Fibroblast of lung (primary cell): ENCODE data around the gene NXPE3. TPM values are rescaled to one million over a fixed set of nuclear protein-coding genes. Genes with fewer than 3 reads are reported as not detected.
"Not testable (repeated sequence)": the region's sequence is repeated elsewhere in the genome, so short reads cannot be mapped to it uniquely, and the experiment has no call there.

Experiments
- DNase-seq, 2 donors: peaks; one replicate each; pipeline versions ENCODE4 v3.0.0 to v3.0.0-alpha.2; 2010; ENCODE audit warnings: low read depth in 2 of 2
- H2AFZ ChIP-seq: 2 replicates; pipeline ENCODE4 v1.5.1; 2012; ENCODE audit warnings: low read length, control low read depth, inconsistent platforms
- H3K27ac ChIP-seq: 2 replicates; pipeline ENCODE4 v1.5.1; 2011; ENCODE audit warnings: low read length, control low read depth; ENCODE audit not compliant: insufficient read depth
- H3K27me3 ChIP-seq: 2 replicates; pipeline ENCODE4 v1.5.1; 2011; ENCODE audit warnings: mild to moderate bottlenecking, low read length; ENCODE audit not compliant: control insufficient read depth, insufficient read depth
- H3K36me3 ChIP-seq: 2 replicates; pipeline ENCODE4 v1.5.1; 2011; ENCODE audit warnings: low read length; ENCODE audit not compliant: control insufficient read depth, insufficient read depth
- H3K4me1 ChIP-seq: 2 replicates; pipeline ENCODE4 v1.5.1; 2011; ENCODE audit warnings: low read length; ENCODE audit not compliant: control insufficient read depth, insufficient read depth; ENCODE audit errors: extremely low read depth
- H3K4me2 ChIP-seq: 2 replicates; pipeline ENCODE4 v1.5.1; 2011; ENCODE audit warnings: low read length, control low read depth; ENCODE audit not compliant: insufficient read depth; ENCODE audit errors: extremely low read depth
- H3K4me3 ChIP-seq, 4 experiments: fragments of 200-600 bp in 1 of 4; sonication (generic) in 1 of 4; replicated peaks in 1 of 4; 2 replicates each; pipeline ENCODE4 v1.5.1; 2011 to 2016; ENCODE audit warnings: low read length in 4 of 4, low read depth in 3 of 4, mild to moderate bottlenecking in 3 of 4, control low read depth in 2 of 4, inconsistent platforms in 1 of 4, mixed read lengths in 1 of 4; ENCODE audit not compliant: insufficient read depth in 1 of 4; ENCODE audit errors: control extremely low read depth in 1 of 4
- H3K79me2 ChIP-seq: 2 replicates; pipeline ENCODE4 v1.5.1; 2012; ENCODE audit warnings: mild to moderate bottlenecking, low read length, inconsistent platforms; ENCODE audit not compliant: control insufficient read depth, insufficient read depth
- H3K9ac ChIP-seq: 2 replicates; pipeline ENCODE4 v1.5.1; 2011; ENCODE audit warnings: mild to moderate bottlenecking, low read length, control low read depth; ENCODE audit not compliant: insufficient read depth
- H3K9me3 ChIP-seq: 2 replicates; pipeline ENCODE4 v1.5.1; 2012; ENCODE audit warnings: low read depth, low read length; ENCODE audit not compliant: control insufficient read depth, insufficient read depth
- H4K20me1 ChIP-seq: 2 replicates; pipeline ENCODE4 v1.5.1; 2011; ENCODE audit warnings: low read length; ENCODE audit not compliant: control insufficient read depth, insufficient read depth; ENCODE audit errors: extremely low read depth
- EZH2 ChIP-seq: IDR thresholded peaks from 2 replicates; pipeline ENCODE4 v1.5.1; 2012; ENCODE audit warnings: low read length, control low read depth, mild to moderate bottlenecking; ENCODE audit errors: missing control alignments
- polyA plus RNA-seq, 2 donors: library from polyadenylated mRNA; depleted of rRNA in 1 of 2; stranded (reverse) in 1 of 2; unstranded in 1 of 2; fragments of >200 nt; gene quantifications; 2 replicates each; pipeline ENCODE4 v1.2.1, GENCODE V29; 2011 to 2012; ENCODE audit warnings: missing spikeins in 1 of 2
- total RNA-seq: library from RNA; depleted of rRNA; stranded (reverse); fragments of >200 nt; gene quantifications from 2 replicates; pipeline ENCODE4 v1.2.1, GENCODE V29; 2014
- TF ChIP-seq, protein P1 (sequence below), 2 donors: IDR thresholded peaks in 1 of 2; conservative IDR thresholded peaks in 1 of 2; 1 replicate in 1 of 2; 2 replicates in 1 of 2; pipeline ENCODE4 v1.5.1; 2011 to 2012; ENCODE audit warnings: low read length in 2 of 2, control low read depth in 1 of 2, inconsistent platforms in 1 of 2, low read depth in 1 of 2, mild to moderate bottlenecking in 1 of 2

NXPE3 gene
- total and polyA plus RNA-seq, 2 donors (not counting 1 experiment from before 2014, with no cell fraction given), result 26.9 to 27.9 TPM

DNA sequence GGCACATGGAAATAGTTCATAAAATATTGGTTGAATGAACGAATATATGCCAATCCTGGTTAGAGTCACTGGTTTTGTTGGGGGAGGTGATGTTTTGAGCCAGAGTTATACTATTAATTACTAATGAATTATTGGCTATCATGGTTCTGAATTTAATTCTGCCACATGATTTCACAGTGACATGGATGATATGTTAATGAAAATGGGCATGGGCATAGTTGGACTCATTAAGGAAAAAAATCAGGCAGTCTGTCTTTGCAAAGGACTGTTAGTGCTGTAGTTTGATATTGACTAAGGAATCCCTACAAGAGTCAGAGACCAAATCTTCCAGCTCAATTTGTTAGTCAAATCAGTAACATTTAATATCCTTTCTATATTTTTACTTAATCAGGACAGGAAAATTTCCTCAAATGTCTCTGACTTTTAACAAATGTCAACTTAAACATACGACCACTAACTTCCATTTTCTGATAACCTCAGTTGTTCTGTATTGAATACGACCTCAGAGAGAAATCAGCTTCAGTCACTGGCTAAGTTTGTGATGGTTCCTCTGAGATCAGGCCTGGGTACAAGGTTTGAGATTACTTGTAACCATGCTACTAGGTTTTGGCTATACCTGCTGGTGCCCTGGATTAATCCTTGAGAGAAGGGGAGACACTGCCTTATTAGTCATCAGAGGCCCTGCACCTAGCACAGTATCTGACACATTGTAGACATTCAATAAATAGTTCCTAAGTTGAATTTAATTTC lies 83.6 kb downstream of the NXPE3 start:
- no peak for DNase-seq
- Histone ChIP-seq H4K20me1 (no peaks in the 10 kb centered on the region), H3K4me2 (no peak overlapping the region), H3K4me3 (no peak overlapping the region), H3K9ac (no peak overlapping the region), H2AFZ (no peak overlapping the region), H3K4me1 (peaks cover 2% of the 10 kb centered on the region), H3K79me2 (no peaks in the 10 kb centered on the region), H3K9me3 (no peaks in the 10 kb centered on the region), H3K27ac (no peak overlapping the region), H3K36me3 (peaks cover 4% of the 10 kb centered on the region), H3K27me3 (no peaks in the 10 kb centered on the region)
- TF ChIP-seq, protein P1, sequence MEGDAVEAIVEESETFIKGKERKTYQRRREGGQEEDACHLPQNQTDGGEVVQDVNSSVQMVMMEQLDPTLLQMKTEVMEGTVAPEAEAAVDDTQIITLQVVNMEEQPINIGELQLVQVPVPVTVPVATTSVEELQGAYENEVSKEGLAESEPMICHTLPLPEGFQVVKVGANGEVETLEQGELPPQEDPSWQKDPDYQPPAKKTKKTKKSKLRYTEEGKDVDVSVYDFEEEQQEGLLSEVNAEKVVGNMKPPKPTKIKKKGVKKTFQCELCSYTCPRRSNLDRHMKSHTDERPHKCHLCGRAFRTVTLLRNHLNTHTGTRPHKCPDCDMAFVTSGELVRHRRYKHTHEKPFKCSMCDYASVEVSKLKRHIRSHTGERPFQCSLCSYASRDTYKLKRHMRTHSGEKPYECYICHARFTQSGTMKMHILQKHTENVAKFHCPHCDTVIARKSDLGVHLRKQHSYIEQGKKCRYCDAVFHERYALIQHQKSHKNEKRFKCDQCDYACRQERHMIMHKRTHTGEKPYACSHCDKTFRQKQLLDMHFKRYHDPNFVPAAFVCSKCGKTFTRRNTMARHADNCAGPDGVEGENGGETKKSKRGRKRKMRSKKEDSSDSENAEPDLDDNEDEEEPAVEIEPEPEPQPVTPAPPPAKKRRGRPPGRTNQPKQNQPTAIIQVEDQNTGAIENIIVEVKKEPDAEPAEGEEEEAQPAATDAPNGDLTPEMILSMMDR (conservative IDR thresholded peaks at IDR 0.05 in 1 of 2, IDR thresholded peaks at IDR 0.05 in 1 of 2; ENCODE audit: low read depth in 1 of 2, low read length in 2 of 2), result no peak
- no peak for TF ChIP-seq EZH2

DNA sequence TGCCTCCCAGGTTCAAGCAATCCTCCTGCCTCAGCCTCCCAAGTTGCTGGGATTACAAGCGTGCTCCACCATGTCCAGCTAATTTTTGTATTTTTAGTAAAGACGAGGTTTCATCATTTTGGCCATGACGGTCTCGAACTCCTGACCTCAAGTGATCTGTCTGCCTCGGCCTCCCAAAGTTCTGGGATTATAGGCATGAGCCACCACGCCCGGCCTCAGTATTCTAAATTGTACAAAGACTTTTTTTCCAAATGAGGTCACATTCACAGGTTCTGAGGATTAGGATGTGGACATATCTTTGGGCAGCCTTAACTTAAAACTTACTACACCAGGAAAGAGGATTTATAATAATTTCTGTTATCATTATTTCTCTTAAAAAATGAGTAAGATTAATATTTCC lies 85.9 kb downstream of the NXPE3 start:
- H3K9me3 ChIP-seq, H3K4me2 ChIP-seq, H4K20me1 ChIP-seq, H3K27ac ChIP-seq, H3K4me3 ChIP-seq, H2AFZ ChIP-seq, H3K9ac ChIP-seq, H3K27me3 ChIP-seq, H3K36me3 ChIP-seq, DNase-seq, H3K79me2 ChIP-seq, H3K4me1 ChIP-seq: not testable (repeated sequence)

DNA sequence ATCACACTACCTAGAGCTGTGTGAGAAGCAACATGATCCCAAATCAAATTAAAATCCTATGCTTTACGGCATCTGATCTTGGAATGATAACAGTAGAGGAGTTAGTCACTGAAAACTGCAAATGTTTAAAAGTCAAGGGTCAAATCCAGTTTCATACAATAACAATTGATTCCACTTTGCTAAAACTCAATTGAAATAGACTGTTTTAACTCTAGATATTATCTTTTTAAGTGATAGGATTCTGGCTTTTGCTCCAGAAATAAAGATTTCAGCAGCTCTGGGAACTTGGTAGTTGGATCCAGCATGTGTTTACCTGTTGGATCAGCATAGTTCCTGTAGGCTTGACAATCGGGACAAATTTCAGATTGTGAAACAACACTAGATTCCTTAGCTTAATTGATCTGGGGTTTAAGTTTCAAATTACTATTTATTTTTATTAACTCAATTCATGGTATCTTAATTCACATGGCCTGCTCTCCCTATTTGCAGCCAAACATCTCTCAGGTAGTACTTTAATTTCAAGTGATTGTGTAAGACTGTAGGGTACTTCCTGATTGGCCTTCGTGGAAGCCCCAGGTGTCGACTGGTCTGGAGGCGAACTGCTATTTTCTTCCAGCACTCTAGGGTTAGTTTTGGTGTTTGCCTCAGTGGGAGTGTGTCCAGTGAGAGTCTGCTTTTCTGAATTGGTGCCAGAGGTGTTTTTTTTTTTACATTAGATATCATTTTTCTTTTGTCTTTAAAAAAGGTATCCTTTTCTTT lies 86.9 kb downstream of the NXPE3 start:
- Histone ChIP-seq H3K27ac (no peak overlapping the region), H3K27me3 (no peaks in the 10 kb centered on the region), H4K20me1 (no peaks in the 10 kb centered on the region), H3K4me2 (no peak overlapping the region), H3K79me2 (no peaks in the 10 kb centered on the region), H3K9me3 (no peaks in the 10 kb centered on the region), H3K36me3 (no peaks in the 10 kb centered on the region), H3K4me1 (peaks cover 2% of the 10 kb centered on the region), H2AFZ (no peak overlapping the region), H3K4me3 (no peak overlapping the region), H3K9ac (no peak overlapping the region)
- TF ChIP-seq, protein P1 (conservative IDR thresholded peaks at IDR 0.05 in 1 of 2, IDR thresholded peaks at IDR 0.05 in 1 of 2; ENCODE audit: low read depth in 1 of 2, low read length in 2 of 2), result no peak
- TF ChIP-seq EZH2, result no peak
- DNase-seq, result no peak
